Measurements from ENCODE around the gene PIGU.

The PIGU gene

GRCh38 chr20:34575271-34575670 is 101.6 kb downstream of the PIGU start:
- no peak for DNase-seq

GRCh38 chr20:34574861-34575260 is 102.0 kb downstream of the PIGU start:
- DNase-seq, result no peak

- DNase-seq, result no peak
Observed at GRCh38 chr20:34574426-34574825, 102.5 kb downstream of the PIGU start.

GRCh38 chr20:34573541-34574300 is 103.2 kb downstream of the PIGU start:
- DNase-seq, result no peak

- no peak for DNase-seq
Observed at GRCh38 chr20:34571753-34572152, 105.1 kb downstream of the PIGU start.

- DNase-seq, result no peak
Observed at GRCh38 chr20:34570859-34571306, 106.0 kb downstream of the PIGU start.

GRCh38 chr20:34569598-34569997 is 107.3 kb downstream of the PIGU start:
- DNase-seq, result no peak

GRCh38 chr20:34567892-34568865 is 108.7 kb downstream of the PIGU start:
- DNase-seq, result no peak

- DNase-seq, result no peak
Observed at GRCh38 chr20:34566978-34567891, 109.7 kb downstream of the PIGU start.

- no peak for DNase-seq
Observed at GRCh38 chr20:34564833-34565232, 112.1 kb downstream of the PIGU start.

- no peak for DNase-seq
Observed at GRCh38 chr20:34562641-34563040, 114.3 kb downstream of the PIGU start.

GRCh38 chr20:34561661-34562060 is 115.2 kb downstream of the PIGU start:
- DNase-seq, result no peak

- no peak for DNase-seq
Observed at GRCh38 chr20:34560614-34561013, 116.3 kb downstream of the PIGU start.

- no peak for DNase-seq
Observed at GRCh38 chr20:34560141-34560523, 116.8 kb downstream of the PIGU start.

GRCh38 chr20:34559311-34560140 is 117.4 kb downstream of the PIGU start:
- no peak for DNase-seq

GRCh38 chr20:34558320-34559218 is 118.3 kb downstream of the PIGU start, which contains the start of gene MAP1LC3A:
TSS of gene MAP1LC3A (plus strand) at chr20:34558718. CDS start at chr20:34558869, 151 bp downstream.
- DNase-seq, result peak; percentile 92

- DNase-seq, result no peak
Observed at GRCh38 chr20:34557936-34558319, 119.0 kb downstream of the PIGU start.

- no peak for DNase-seq
Observed at GRCh38 chr20:34553366-34553867, 123.5 kb downstream of the PIGU start.

GRCh38 chr20:34552569-34552968 is 124.3 kb downstream of the PIGU start:
- DNase-seq, result no peak

- DNase-seq, result no peak
Observed at GRCh38 chr20:34549929-34550305, 127.0 kb downstream of the PIGU start.

Data from activated CD4-positive, alpha-beta T cell treated with anti-CD3 and anti-CD28 coated beads for 1 hour (primary cell).